ENCODE results near the gene RFC3.
"Not testable (repeated sequence)": the region's sequence is repeated elsewhere in the genome, so short reads cannot be mapped to it uniquely, and the experiment has no call there.

RFC3 gene, protein sequence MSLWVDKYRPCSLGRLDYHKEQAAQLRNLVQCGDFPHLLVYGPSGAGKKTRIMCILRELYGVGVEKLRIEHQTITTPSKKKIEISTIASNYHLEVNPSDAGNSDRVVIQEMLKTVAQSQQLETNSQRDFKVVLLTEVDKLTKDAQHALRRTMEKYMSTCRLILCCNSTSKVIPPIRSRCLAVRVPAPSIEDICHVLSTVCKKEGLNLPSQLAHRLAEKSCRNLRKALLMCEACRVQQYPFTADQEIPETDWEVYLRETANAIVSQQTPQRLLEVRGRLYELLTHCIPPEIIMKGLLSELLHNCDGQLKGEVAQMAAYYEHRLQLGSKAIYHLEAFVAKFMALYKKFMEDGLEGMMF
- long read RNA-seq, donor 1, transcript RFC3-201 (9 exons, 2,402 nt), result major isoform, 5 of 5 reads
- long read RNA-seq, donor 1, partial matches to known transcripts, result 0 of 5 reads
- long read RNA-seq, donor 1, other reads (novel, unspliced or antisense), result 0 of 5 reads
- long read RNA-seq, donor 2, partial matches to known transcripts, result 0 of 4 reads
- long read RNA-seq, donor 2, other reads (novel, unspliced or antisense), result 0 of 4 reads
- long read RNA-seq, donor 3, partial matches to known transcripts, result 0 of 4 reads
- long read RNA-seq, donor 3, other reads (novel, unspliced or antisense), result 0 of 4 reads
- long read RNA-seq, donor 4, transcript RFC3-201 (9 exons, 2,402 nt), result major isoform, 5 of 11 reads
- long read RNA-seq, donor 4, partial matches to known transcripts, result 5 of 11 reads
- long read RNA-seq, donor 4, other reads (novel, unspliced or antisense), result 0 of 11 reads
- long read RNA-seq, donor 5, transcript RFC3-201 (9 exons, 2,402 nt), result major isoform, 9 of 9 reads
- long read RNA-seq, donor 5, partial matches to known transcripts, result 0 of 9 reads
- long read RNA-seq, donor 5, other reads (novel, unspliced or antisense), result 0 of 9 reads
- long read RNA-seq, donor 6, partial matches to known transcripts, result 0 of 2 reads
- long read RNA-seq, donor 6, other reads (novel, unspliced or antisense), result 0 of 2 reads
- long read RNA-seq, donor 7, partial matches to known transcripts, result 0 of 4 reads
- long read RNA-seq, donor 7, other reads (novel, unspliced or antisense), result 0 of 4 reads
- long read RNA-seq, donor 8, transcript RFC3-201 (9 exons, 2,402 nt), result major isoform, 10 of 10 reads
- long read RNA-seq, donor 8, partial matches to known transcripts, result 0 of 10 reads
- long read RNA-seq, donor 8, other reads (novel, unspliced or antisense), result 0 of 10 reads

GRCh38 chr13:33817901-33818706, at the start of gene RFC3:
Gene RFC3 (plus strand): TSS chr13:33818149. CDS start chr13:33818179, 30 bp downstream.
- DNase-seq, result peak; percentile 88

DNA sequence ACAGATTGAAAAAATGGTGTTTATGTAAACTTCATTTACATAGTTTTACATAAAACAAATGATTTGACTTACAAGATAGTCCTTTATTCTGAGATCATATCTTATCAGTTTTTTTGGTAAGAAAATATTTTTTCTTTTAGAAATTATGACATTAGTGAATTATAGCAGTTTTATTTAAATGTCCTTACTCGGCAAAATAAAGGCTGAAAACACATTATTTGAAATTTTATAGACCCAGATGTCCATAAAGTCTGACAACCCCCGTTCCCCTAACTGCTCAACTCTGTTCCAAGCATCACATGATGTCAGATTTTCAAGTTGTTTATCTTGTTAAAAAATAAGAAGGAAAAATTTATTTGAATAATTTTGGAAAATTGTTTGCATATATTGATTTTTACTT, 46.7 kb upstream of the RFC3 start:
- no peak for DNase-seq

- no peak for DNase-seq
These were observed 44.0 kb upstream of the RFC3 start for GRCh38 chr13:33773790-33774462.

DNA sequence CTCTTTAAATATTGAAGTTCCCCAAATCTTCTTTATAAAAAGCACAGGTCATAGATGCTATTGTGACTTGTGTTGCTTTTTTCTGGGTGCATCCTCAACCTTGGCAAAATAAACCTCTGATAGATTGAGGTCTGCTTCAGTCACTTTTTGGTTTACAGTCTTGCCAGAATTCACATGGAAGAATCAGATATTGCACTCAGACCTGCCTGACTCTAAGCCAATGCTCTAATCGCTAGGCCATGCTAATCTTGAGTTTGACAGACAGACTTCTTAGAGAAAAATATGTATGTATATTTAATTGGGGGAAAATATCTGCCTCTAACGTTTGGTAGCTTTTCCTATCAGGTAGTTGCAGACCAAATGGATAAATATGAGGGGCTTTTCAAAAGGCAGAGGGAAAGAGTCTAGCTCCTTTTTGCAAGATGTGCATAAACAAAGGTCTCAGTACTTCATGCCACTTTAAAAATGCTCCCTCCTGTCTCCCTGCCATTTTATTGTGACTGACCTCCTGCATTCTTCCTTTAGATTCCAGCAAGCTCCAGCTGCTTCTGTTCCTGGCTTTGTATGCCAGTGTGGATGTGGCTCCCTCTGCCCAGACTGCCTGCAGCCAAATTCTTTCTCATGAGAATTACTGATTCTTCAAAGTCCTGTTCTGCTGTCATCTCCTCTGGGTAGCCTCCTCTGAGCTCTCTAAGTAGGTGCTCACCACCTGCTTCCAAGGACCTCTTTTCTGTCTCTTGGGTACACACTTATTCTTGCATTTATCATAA, 42.4 kb upstream of the RFC3 start:
- DNase-seq, result no peak

GRCh38 chr13:33776239-33776881, 41.6 kb upstream of the RFC3 start:
- DNase-seq, result no peak

GRCh38 chr13:33782631-33783030, 35.3 kb upstream of the RFC3 start:
- no peak for DNase-seq

- not testable (repeated sequence) for DNase-seq
These were observed 34.7 kb upstream of the RFC3 start for GRCh38 chr13:33783212-33783611.

- DNase-seq, result no peak
These were observed 33.2 kb upstream of the RFC3 start for GRCh38 chr13:33784738-33785137.

DNA sequence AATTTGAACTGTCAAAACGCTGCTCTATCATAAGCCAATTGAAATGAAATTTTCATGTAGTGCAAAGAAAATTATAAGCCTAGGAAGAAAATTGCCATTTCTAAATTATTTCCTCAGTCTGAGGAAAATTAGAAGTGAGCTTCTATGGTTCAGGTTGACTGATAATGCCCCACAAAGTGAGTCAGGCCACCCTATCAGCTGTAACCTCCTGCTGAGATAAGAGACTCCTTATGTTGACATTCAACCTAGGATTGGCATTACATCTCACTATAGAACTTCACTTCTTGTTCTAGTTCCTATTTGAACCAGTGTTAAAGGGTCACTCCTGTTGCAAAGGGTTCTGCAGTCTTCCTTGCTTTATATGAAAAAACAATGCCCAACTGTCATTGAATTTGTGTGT, 32.6 kb upstream of the RFC3 start:
- no peak for DNase-seq

- no peak for DNase-seq
These were observed 30.8 kb upstream of the RFC3 start for GRCh38 chr13:33787051-33787591.

- no peak for DNase-seq
These were observed 28.8 kb upstream of the RFC3 start for GRCh38 chr13:33789066-33789606.

GRCh38 chr13:33789739-33790138, 28.2 kb upstream of the RFC3 start:
- no peak for DNase-seq

- no peak for DNase-seq
These were observed 24.2 kb upstream of the RFC3 start for GRCh38 chr13:33793726-33794125.

- DNase-seq, result no peak
These were observed 23.4 kb upstream of the RFC3 start for GRCh38 chr13:33794576-33794975.

DNA sequence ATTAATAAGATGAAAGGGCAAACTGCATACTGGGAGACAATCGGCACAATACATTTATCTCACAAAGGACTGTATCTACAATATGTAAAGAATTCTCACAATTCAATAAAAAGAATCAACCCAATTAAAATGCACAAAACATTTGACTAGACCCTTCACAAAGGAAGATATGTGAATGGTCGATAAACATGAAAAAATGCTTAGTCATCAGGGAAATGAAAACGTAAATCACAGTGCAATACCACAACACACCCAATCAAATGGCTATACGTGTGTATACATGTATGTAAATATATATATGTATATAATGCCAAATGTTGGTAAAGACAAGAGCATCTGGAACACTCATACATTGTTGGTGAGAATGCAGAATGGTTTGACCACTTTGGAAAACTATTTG, 21.9 kb upstream of the RFC3 start:
- no peak for DNase-seq

DNA sequence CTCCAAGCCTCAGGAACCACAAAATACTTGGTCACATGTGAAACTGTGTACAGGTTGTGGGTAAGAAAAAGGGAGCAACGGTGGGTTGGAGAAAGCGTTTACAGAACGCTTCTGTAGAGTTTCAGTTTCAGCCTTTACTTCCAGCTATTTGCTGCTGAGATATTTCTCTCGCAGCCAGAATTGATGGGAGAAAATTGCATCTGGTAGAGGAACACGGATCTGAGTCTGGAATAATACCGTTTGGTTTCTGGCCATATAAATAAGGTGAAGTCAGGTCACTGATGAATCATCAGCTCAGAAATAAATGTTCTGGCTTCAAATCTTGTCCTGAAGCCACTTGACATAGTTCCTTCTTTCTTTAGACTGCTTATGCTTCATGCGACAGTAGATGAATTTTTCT, 20.3 kb upstream of the RFC3 start:
- DNase-seq, result no peak

DNA sequence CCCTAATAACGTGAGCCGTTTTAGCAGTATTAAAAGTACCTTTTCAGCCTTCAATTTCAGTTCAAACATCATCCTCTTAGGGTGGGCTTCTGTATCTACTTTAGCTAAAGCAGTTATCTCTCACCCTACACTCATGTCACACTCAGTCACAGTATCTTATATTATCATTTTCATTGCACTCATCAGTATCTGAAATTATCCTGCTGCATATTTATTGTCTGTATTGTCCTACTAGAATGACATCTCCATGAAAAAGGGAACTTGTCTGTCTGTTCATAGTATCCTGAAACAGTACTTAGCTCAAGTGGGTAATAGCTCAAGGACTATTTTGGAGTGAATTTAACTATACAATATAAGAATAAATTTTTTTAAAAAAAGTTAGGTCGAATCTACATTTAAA, 19.9 kb upstream of the RFC3 start:
- no peak for DNase-seq

- DNase-seq, result no peak
These were observed 17.9 kb upstream of the RFC3 start for GRCh38 chr13:33799950-33800592.

Data from right kidney (tissue), 9 donors.